ENCODE data around the gene AKR1D1.
"Not testable (repeated sequence)": the region's sequence is repeated elsewhere in the genome, so short reads cannot be mapped to it uniquely, and the experiment has no call there.

AKR1D1 gene

DNA sequence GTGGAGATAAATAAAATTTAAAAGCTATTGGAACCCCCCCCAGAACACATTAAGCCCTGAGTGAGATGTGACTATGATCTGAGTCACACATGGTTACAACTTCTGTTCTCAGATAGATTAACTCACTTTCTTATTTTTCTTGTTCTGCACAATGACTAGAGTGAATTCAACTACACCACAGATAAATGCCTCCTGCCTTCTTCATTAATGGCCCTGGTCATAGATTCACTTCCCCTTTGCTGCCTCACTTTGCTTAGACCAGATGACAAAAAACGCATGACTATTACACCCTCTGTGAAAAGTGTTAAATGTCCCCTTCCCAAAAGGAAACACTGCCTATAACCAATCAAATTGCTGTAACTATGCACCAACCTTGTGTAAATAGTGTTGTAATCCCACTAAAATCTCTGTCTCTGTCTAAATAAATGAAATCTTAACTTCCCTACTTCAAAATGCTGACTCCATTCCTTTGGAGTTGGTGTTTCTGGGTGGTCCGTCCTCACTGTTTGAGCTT is 49.4 kb downstream of the AKR1D1 start:
- DNase-seq = no peak

DNA sequence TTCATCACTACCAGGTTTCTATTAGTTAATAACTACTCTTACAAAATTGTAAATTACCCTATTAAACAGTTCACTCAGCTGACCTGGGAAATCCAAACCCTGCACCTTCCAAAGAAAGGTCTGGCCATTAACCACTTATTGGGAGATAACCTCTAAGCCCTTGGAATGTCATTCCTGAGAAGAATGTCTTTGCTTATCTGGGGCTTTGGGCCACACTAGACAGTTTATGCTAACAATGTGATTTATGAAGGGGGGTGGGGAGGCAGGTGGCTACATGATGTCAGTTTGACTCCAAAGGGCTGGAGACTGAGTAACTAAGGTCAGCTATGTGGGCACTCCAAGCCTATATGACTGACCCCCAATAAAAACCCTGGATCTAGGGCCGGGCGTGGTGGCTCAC is 50.7 kb downstream of the AKR1D1 start:
- no peak for DNase-seq

DNA sequence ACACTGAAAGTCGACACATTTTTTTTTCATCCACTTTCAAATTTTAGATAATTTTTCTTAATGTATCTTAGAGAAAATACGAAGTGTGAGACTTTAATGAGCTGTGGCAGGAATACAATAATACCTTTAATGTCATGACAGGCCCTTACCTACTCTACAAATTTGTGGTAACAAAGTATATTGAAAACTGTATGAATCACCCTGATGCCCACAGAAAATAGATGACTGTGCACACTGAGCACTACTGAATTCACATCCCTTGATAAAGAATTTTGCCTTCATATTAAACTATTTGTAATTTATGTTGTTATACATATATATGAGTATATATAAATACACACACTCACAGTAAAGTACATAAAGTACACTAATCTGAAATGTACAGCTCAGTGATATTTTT is 51.7 kb downstream of the AKR1D1 start:
- DNase-seq = no peak

DNA sequence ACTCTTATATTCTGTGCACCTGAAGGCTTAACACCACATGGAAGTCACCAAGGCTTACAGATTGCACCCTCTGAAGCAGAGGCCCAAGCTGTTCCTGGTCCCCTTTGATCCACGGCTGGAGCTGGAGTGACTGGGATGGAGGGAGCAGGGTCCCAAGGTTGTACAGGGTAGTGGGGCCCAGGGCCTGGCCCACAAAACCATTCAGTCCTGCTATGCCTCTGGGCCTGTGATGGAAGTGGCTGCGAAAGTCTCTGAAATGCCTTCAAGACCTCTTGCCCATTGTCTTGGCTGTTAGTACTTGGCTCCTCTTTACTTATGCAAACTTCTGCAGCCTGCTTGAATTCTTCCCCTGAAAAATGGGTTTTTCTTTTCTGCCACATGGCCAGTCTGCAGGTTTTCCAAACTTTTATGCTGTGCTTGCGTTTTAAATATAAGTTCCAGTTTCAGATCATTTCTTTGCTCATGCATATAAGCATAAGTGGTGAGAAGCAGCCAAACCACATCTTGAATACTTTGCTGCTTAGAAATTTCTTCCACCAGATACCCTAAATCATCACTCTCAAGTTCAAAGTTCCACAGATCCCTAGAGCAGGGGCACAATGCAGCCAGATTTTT is 53.4 kb downstream of the AKR1D1 start:
- DNase-seq = no peak

DNA sequence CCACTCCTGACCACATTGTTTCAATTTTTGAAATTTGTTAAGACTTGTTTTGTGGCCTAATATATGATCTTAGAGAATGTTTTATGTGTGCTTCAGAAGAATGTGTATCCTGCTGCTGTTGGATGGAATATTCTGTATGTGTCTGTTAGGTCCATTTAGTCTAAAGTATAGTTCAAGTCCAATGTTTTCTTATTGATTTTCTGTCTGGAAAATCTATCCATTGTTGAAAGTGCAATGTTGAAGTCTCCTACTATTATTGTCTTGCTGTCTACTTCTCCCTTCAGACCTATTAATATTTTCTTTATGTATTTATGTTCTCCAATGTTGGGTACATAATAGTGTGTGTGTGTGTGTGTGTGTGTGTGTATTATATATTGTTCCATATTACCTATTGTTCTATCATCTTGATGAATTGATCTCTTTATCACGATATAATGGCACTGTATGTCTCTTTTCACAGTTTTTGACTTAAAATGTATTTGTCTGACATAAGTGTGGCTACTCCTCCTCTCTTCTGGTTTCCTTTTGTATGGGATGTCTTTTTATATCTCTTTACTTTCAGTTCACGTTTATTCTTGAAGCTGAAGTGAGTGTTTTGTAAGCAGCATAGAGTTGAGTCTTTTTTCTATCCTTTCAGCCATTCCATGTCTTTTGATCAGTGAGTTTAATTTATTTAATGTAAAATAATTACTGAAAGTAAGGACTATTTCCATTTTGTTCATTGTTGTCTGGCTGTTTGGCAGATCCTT is 61.3 kb downstream of the AKR1D1 start:
- DNase-seq = no peak

DNA sequence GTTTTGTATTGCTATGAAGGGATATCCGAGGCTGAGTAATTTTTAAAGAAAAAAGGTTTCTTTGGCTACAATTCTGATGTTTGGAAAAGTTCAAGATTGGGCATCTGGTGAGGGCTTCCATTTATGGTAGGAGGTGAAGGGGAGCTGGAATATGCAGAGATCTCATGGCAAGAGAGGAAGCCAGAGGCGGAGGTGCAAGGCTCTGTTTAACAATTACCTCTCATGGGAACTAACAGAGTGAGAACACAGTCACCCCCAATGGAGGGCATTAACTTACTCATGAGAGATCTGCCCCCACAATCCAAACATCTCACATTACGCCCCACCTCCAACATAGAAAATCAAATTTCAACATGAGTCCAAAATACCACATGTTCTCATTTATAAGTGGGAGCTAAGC is 62.0 kb downstream of the AKR1D1 start:
- DNase-seq = no peak

DNA sequence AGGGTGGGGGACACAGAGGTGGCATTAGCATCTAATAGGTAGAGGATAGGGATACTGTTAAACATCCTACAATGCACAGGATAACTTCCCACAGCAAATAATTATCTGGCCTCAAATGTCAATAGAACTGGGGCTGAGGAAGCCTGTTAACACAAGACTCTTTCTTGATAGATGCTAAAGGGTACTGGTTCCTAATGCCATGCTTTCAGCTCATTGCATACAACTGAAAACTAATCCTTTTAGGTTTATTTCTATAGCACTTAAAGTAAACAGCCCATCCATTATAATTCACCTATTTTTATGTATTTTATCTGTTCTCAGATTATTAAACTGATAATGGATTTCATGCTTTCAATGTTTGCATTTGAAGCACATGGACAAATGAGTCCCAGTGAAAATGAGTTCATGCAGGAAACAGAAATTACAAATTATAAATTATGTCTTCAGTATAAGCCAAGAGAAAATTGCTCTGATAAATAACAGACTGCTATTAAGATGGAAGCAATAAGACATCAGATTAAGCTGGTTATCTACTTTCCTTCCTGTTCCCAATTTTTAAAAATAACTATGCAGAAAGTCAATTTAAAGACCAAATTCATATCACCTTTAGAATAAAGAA is 66.4 kb downstream of the AKR1D1 start:
- no peak for DNase-seq

DNA sequence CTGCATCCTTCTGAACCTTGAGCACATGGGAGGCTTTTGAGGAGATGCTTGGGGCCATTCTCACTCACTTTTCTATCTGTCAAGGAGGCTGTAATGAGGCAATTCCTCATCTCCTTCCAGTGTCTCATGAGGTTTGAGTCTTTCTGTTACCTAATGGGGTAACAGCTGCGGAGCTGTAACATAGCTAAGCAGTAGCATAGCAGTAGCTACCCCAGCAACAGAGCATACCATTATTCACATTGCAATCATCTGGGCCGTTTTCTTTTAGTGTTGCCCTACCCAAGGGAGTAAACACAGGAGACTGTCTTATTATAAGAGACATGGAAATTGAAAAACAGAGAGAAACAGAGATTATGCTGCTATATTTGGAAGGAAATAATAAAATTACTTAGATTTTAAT is 68.7 kb downstream of the AKR1D1 start:
- no peak for DNase-seq

DNA sequence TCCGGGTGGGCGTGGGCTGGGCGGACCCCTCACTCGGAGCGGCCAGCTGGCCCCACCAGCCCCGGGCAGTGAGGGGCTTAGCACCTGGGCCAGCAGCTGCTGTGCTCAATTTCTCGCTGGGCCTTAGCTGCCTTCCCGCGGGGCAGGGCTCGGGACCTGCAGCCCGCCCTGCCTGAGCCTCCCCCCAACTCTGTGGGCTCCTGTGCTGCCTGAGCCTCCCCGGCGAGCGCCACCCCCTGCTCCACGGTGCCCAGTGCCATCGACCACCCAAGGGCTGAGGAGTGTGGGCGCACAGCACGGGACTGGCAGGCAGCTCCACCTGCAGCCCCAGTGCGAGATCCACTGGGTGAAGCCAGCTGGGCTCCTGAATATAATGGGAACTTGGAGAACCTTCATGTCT is 70.0 kb downstream of the AKR1D1 start:
- DNase-seq = not testable (repeated sequence)

DNA sequence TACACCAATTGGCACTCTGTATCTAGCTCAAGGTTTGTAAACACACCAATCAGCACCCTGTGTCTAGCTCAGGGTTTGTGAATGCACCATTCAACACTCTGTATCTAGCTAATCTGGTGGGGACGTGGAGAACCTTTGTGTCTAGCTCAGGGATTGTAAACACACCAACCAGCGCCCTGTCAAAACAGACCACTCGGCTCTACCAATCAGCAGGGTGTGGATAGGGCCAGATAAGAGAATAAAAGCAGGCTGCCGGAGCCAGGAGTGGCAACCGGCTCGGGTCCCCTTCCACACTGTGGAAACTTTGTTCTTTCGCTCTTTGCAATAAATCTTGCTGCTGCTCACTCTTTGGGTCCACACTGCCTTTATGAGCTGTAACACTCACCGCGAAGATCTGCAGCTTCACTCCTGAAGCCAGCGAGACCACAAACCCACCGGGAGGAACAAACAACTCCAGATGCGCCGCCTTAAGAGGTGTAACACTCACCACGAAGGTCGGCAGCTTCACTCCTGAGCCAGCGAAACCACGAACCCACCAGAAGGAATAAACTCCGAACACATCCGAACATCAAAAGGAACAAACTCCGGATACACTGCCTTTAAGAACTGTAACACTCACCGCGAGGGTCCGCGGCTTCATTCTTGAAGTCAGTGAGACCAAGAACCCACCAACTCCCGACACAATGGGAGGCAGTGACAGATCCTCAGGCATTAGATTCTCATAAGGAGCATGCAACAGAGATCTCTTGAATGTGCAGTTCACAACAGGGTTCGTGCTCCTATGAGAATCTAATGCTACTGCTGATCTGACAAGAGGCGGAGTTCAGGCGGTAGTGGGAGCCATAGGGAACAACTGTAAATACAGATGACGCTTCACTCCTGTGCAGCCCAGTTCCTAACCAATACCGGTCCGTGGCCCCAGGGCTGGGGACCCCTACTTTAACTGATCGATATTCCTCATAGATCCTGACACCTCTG is 70.8 kb downstream of the AKR1D1 start:
- DNase-seq = not testable (repeated sequence)

DNA sequence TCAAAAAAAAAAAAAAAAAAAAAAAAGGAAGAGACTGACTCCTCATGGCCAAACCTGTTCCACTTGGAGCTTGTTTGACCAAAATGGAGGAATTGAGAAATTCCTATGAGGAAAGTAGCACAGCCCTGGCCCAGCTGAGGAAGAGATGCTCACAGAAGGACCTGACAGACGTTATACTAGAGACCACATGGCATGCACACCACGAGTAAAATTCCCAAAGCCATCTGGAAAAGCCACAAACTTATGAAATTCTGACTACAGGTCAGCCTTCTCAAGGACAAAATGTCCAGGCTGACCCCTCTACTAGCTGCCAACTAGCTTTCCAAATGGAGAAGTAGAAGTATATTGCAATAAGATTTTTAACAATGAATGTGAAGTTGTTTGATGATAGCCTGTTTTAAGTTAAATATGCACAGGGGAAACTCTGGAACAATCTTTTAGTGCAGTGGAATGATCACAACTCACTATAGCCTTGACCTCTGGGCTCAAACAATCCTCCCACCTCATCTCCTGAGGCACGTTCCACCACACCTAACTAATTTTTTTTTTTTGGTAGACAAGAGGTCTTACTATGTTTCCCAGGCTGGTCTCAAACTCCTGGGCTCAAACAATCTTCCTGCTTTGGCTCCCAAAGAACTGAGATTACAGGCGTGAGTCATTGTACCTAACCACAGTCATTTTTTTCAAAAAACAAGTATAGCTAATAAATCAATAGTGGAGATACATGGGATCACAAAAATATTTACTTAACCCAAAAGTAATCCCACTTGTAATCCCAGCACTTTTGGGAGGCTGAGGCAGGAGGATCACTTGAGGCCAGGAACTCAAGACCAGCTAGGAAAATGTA is 75.7 kb downstream of the AKR1D1 start:
- DNase-seq = no peak

DNA sequence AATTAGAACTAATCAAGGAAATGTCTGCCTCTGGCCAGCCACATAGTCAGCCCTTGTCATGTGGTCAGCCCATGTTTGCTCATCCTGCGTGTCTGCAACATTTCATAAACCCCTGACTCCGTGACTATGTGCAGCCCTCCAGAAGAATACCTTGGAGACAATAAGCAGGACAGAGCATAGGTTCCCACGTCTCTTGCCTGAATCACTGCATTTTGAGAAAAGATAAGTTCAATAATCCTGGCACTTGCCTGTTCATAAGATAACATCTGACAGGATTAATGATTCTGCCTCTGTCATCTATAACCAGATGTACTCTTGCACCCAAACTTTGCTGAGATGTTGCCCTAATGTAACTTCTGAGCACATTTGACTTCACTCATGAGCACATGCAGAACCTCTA is 78.4 kb downstream of the AKR1D1 start:
- no peak for DNase-seq

DNA sequence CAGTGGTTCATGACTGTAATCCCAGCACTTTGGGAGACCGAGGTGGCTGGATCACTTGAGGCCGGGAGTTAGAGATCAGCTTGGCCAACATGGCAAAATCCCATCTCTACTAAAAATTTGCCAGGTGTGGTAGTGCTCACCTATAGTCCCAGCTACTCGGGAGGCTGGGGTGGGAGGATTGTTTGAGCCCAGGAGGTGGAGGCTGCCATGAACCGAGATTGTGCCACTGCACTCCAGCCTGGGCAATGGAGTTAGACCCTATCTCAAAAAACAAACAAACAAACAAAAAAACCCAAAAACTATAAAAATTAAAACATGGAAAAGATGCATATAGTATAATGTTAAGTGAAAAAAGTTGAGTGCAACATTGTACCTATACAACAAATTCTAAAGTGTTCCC is 81.4 kb downstream of the AKR1D1 start:
- no peak for DNase-seq

DNA sequence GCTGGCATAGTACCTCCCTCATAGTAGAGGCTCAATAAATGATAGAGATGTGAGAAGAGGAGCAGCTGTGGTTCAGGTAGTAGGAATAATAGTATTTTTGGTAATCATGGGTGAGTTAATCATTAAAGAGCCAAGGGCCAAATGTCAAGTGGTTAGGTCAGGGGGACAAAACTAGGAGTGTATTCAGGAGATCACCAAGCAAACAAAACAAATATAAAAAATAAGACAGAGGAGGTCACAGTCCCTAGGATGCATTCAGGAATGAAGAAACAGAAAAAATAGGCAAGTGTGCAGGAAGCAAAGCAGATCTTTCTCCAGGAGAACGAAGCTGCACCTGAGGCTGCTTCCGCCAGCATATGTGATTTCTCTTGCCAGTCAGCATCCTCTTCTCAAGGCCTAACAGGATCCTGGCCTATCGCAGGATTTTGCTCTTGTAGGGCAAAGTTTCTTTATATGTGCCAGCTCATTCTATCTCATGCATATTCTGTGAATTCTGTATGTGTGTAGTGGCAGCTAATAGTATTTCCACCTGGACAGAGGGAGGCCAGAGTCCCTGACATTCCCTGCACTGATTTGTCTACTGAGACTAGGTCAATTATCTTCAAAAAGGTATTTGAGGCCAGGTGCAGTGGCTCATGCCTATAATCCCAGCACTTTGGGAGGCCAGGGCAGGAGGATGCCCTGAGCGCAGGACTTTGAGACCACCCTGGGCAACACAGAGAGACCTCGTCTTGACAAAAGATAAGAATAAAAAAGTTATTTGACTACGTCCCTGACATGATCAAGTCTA is 82.7 kb downstream of the AKR1D1 start:
- DNase-seq = no peak

DNA sequence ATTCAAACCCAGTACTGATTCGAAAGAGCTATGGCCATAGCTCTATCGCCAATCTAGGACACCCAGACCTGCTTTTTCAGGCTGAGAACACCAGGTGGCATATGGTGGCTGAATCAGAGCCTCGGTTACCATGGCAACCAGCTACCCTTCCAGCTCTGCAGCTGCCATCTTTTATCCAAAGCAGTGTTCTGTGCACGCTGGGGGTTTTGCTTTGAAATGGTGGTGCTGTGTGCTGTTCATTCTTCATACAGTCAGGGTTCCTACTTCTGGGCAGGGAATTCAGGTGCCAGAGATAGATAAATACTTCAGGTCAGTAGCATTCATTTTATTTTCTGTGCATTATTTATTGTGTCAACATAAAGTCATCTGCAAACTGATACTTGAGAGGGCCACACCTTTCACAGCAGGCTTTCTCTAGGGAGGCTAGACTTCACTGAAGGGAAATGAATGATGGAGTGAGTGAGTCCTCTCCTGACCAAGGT is 85.4 kb downstream of the AKR1D1 start:
- peak; percentile 68 for DNase-seq

DNA sequence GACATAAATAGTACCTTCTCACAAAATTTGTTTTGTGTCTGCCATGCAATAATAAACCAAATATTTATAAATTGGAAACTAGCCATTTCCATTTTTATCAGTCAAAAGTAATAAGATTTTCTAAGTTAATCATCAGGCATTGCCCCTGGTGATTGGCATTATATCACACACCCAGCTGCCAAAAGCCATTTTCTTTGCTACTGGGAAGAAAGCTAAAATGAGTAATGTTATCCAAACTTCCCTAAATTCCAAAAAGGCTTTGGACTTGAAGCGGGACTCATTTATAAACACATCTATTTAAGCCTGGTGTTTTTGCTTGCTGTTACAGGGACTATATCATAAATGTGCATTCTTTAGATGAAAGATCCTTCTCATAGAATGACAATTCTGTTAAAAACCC is 86.0 kb downstream of the AKR1D1 start:
- no peak for DNase-seq

DNA sequence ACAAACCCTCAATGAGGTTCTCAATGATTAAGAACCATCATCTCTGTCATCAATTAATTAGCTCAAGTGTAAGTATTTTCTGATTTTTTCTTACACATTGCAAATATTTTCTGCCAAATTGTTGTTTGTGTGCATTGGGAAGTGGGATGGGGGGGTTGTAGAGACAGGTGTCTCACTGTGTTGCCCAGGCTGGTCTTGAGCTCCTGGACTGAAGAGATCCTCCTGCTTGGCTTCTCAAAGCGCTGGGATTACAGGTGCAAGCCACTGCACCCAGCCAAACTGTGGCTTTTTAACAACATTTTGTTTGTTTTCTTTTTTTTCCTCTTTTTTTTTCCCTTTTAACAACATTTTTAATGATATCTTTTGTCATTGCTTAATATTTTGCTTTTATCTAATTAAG is 87.5 kb downstream of the AKR1D1 start:
- DNase-seq = no peak

DNA sequence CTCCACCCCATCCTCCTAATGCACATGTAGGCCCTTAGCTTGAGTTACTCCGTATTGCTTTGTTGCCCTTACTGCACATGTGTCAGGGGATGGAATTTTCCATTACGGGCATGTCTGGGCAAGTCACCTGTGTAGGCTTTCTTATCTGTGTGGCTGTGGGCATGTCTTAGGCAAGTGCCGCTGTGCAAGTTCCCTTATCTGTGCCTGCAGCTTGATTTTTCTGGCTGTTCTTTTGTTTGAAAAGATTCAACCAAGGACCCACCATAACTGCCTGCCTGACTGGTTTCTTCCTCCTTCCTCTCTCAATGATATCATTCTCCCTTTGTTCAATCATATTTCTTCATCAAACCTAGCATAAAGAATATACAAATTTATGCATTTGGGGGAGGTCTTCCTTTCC is 88.5 kb downstream of the AKR1D1 start:
- no peak for DNase-seq

DNA sequence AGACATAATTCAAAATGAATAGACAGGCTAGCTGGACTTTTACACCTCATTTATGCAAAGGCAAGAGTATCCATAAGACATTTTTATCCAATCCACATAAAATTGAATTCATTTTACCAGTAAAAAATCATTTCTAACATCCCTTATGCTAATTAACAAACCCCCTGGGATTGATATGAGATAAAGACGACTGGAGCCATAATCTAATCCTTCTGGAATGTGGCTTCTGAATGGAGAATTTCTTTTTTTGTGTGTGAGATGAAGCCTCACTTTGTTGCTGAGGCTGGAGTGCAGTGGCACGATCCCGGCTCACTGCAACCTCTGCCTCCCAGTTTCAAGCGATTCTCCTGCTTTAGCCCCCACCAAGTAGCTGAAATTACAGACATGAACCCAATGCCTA is 90.4 kb downstream of the AKR1D1 start:
- no peak for DNase-seq

DNA sequence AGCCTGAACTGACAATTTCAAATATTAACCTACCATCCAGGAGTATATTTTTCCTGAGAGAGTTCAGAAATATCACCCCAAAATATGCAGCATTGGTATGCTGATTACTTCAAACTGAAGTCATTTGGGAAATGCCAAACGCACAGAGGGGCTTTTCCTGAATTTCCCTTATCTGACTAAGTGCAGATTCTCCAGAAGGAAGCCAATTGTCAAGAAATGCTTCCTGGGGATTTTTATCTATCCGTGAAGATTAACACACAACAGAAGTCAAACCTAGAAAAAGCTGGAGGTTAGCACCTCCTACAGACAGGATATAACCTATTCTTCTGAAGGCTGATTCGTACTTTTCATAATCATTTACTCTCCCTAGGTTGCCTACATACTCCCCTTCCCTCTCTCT is 91.0 kb downstream of the AKR1D1 start:
- DNase-seq = no peak

DNA sequence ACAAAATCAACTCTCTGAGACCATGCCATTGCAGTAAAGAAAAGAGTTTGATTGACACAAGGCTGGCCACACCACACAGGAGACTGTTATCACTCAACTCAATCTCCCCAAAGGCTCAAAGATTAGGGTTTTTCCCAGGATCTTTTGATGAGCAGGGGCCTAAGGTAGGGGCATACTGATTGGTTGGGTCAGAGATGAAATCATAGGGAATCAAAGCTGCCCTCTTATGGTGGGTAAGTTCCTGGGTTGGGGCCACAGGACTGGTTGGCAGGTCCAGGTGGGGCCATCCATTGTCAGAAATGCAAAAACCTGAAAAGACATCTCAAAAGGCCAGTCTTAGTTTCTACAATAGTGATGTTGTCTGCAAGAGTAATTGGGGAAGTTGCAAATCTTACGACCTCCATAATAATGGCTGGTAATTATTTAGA is 91.6 kb downstream of the AKR1D1 start:
- no peak for DNase-seq

Measured in activated CD8-positive, alpha-beta memory T cell treated with anti-CD3 and anti-CD28 coated beads, Interleukin-2, amount 50 U/mL, for 48 hours (primary cell).